AG04450 (cell line): Measurements from ENCODE around the gene ARFGEF2. TPM values are rescaled to one million over a fixed set of nuclear protein-coding genes. Genes with fewer than 3 reads are reported as not detected.
"Not testable (repeated sequence)": the region's sequence is repeated elsewhere in the genome, so short reads cannot be mapped to it uniquely, and the experiment has no call there.

ENCODE experiments used
- CTCF ChIA-PET: fragments of 300-600, 350-600 bp; formaldehyde crosslinking; extraction: SDS; loops from one replicate; lab custom pipeline; 2022; ENCODE audit warnings: antibody characterized with exemption, inconsistent platforms; lab: Charles Lee
- POLR2A ChIA-PET: fragments of 350-600 bp; formaldehyde crosslinking; extraction: SDS; loops from one replicate; lab custom pipeline; 2021; ENCODE audit warnings: antibody characterized with exemption, inconsistent platforms; lab: Yijun Ruan, JAX
- DNase-seq: peaks from one replicate; pipeline ENCODE4 v3.0.0-alpha.2; 2011; ENCODE audit warnings: low read depth, low spot score
- H3K27ac ChIP-seq: one replicate; pipeline ENCODE4 v1.5.1; 2012; ENCODE audit warnings: low read depth, low read length, control low read depth
- H3K27me3 ChIP-seq: one replicate; pipeline ENCODE4 v1.6.0; 2012; ENCODE audit warnings: low read length; ENCODE audit not compliant: control insufficient read depth, insufficient read depth
- H3K4me3 ChIP-seq: 2 replicates; pipeline ENCODE4 v1.5.1; 2011; ENCODE audit warnings: mild to moderate bottlenecking, low read depth, low read length, control low read depth
- H3K9me3 ChIP-seq: 2 replicates; pipeline ENCODE4 v1.5.1; 2012; ENCODE audit warnings: low read length; ENCODE audit not compliant: control insufficient read depth, insufficient read depth
- CTCF ChIP-seq: IDR thresholded peaks from 2 replicates; pipeline ENCODE4 v1.5.1; 2011; ENCODE audit warnings: low read depth, low read length, control low read depth, inconsistent platforms
- polyA plus RNA-seq: library from polyadenylated mRNA; depleted of rRNA; stranded (reverse); fragments of >200 nt; gene quantifications from 2 replicates; pipeline ENCODE4 v1.2.3, GENCODE V29; 2011

ARFGEF2 gene
- polyA plus RNA-seq, 1 experiment, result 22.3 TPM

- no peak for DNase-seq
- no peak for TF ChIP-seq CTCF
- H3K4me3 ChIP-seq, result no peak overlapping the region
- H3K27me3 ChIP-seq, result no peaks in the 10 kb centered on the region
- no peak overlapping the region for H3K27ac ChIP-seq
- H3K9me3 ChIP-seq, result no peaks in the 10 kb centered on the region
- ChIA-PET CTCF (no interaction called here), POLR2A (no interaction called here)
These were observed 9.4 kb downstream of the ARFGEF2 start for GRCh38 chr20:48930878-48931277.

GRCh38 chr20:48931527-48932374 lies 10.2 kb downstream of the ARFGEF2 start:
- POLR2A ChIA-PET, result no interaction called here

GRCh38 chr20:48932375-48932941 lies 10.9 kb downstream of the ARFGEF2 start:
- POLR2A ChIA-PET, result no interaction called here
- Histone ChIP-seq H3K9me3 (peaks cover 4% of the 10 kb centered on the region; the same call in 1 of the 2 replicates), H3K4me3 (no peak overlapping the region), H3K27me3 (no peaks in the 10 kb centered on the region), H3K27ac (no peak overlapping the region)
- DNase-seq, result no peak
- TF ChIP-seq CTCF, result no peak
- CTCF ChIA-PET, result no interaction called here

More at GRCh38 chr20:48931527-48932374, 10.2 kb downstream of the ARFGEF2 start:
- DNase-seq, result no peak
- Histone ChIP-seq H3K9me3 (peaks cover 4% of the 10 kb centered on the region; the same call in 1 of the 2 replicates), H3K27me3 (no peaks in the 10 kb centered on the region), H3K4me3 (no peak overlapping the region), H3K27ac (no peak overlapping the region)
- no peak for TF ChIP-seq CTCF
- CTCF ChIA-PET, result no interaction called here

- Histone ChIP-seq H3K27ac (no peak overlapping the region), H3K9me3 (peaks cover 4% of the 10 kb centered on the region; the same call in 1 of the 2 replicates), H3K27me3 (no peaks in the 10 kb centered on the region), H3K4me3 (no peak overlapping the region)
- POLR2A ChIA-PET, result interaction anchor here (0.7 kb wide), 1 partner anchor 1651 kb away, joined by 10 read pairs; no protein-coding TSS in a partner anchor
- CTCF ChIA-PET, result interaction anchor here (0.6 kb wide), 2 partner anchors 28 to 265 kb away, joined by 3 to 8 read pairs; no protein-coding TSS in a partner anchor
- TF ChIP-seq CTCF, result no peak
- DNase-seq, result no peak
These were observed 11.7 kb downstream of the ARFGEF2 start for GRCh38 chr20:48933017-48933766.

- H3K27ac ChIP-seq, H3K9me3 ChIP-seq, DNase-seq, CTCF ChIA-PET, H3K27me3 ChIP-seq, H3K4me3 ChIP-seq: not testable (repeated sequence)
- POLR2A ChIA-PET, result interaction anchor here (0.6 kb wide), 2 partner anchors 13 to 31 kb away, joined by 3 read pairs; partner anchors contain the start of gene ARFGEF2
These were observed 12.9 kb downstream of the ARFGEF2 start for GRCh38 chr20:48934273-48934877.

GRCh38 chr20:48934966-48935365 lies 13.5 kb downstream of the ARFGEF2 start:
- H3K27me3 ChIP-seq, DNase-seq, CTCF ChIA-PET, POLR2A ChIA-PET, H3K27ac ChIP-seq, H3K4me3 ChIP-seq, H3K9me3 ChIP-seq: not testable (repeated sequence)

GRCh38 chr20:48936178-48936577 lies 14.7 kb downstream of the ARFGEF2 start:
- DNase-seq, CTCF ChIA-PET, H3K27me3 ChIP-seq, POLR2A ChIA-PET, H3K27ac ChIP-seq, H3K9me3 ChIP-seq, H3K4me3 ChIP-seq: not testable (repeated sequence)
